Bone marrow (tissue), 2 donors: ENCODE results near the gene TREML2.

ENCODE experiments used
- DNase-seq, 2 donors: peaks; one replicate each; lab custom pipeline; 2025; lab: John Stamatoyannopoulos, UW

Gene TREML2

GRCh38 chr6:41147917-41148316 is 53.0 kb downstream of the TREML2 start:
- DNase-seq: no peak
